ENCODE results near the gene ADAMTS17.
"Not testable (repeated sequence)": the region's sequence is repeated elsewhere in the genome, so short reads cannot be mapped to it uniquely, and the experiment has no call there.

Gene ADAMTS17

GRCh38 chr15:99989095-99989494, 352.7 kb downstream of the ADAMTS17 start:
- no peak for DNase-seq
- H3K27ac Mint-ChIP-seq, result no peak overlapping the region
- no peaks in the 10 kb centered on the region for H3K9me3 Mint-ChIP-seq
- no peaks in the 10 kb centered on the region for H3K4me1 Mint-ChIP-seq (ENCODE audit: low read depth)
- H3K27me3 Mint-ChIP-seq, result no peaks in the 10 kb centered on the region
- peaks cover 29% of the 10 kb centered on the region for H3K36me3 Mint-ChIP-seq (ENCODE audit: low read depth)
- no peak overlapping the region for H3K4me3 Mint-ChIP-seq

GRCh38 chr15:99987701-99988100, 354.1 kb downstream of the ADAMTS17 start:
- Mint-ChIP-seq H3K4me1 (ENCODE audit: low read depth) (peaks cover 5% of the 10 kb centered on the region), H3K27me3 (no peaks in the 10 kb centered on the region), H3K9me3 (no peaks in the 10 kb centered on the region), H3K27ac (no peak overlapping the region), H3K4me3 (no peak overlapping the region), H3K36me3 (ENCODE audit: low read depth) (peaks cover 24% of the 10 kb centered on the region)
- DNase-seq, result no peak

DNA sequence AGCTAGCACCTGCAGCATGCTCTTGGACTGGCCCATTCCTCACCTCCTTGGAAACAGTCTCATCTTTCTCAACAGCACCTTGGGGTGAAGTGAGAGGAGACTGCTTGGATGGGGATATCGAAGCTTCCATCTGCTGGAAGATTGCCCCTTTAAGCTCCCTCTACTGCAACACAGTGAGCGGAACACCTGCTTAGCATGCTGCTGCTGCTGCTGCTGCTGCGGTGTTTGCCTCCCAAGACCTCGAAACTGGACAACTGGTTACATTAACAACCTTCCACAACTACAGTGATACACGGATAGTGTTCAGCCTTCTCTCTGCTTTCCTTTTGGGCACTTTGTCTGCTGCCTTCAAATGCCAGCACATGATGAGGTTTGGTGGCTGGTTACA, 354.7 kb downstream of the ADAMTS17 start:
- H3K27ac Mint-ChIP-seq, result no peak overlapping the region
- DNase-seq, result no peak
- no peaks in the 10 kb centered on the region for H3K27me3 Mint-ChIP-seq
- no peaks in the 10 kb centered on the region for H3K9me3 Mint-ChIP-seq
- no peak overlapping the region for H3K4me3 Mint-ChIP-seq
- H3K36me3 Mint-ChIP-seq (ENCODE audit: low read depth), result peaks cover 20% of the 10 kb centered on the region
- H3K4me1 Mint-ChIP-seq (ENCODE audit: low read depth), result peaks cover 5% of the 10 kb centered on the region

- Mint-ChIP-seq H3K4me1 (ENCODE audit: low read depth) (peaks cover 5% of the 10 kb centered on the region), H3K36me3 (ENCODE audit: low read depth) (peaks cover 14% of the 10 kb centered on the region), H3K27me3 (no peaks in the 10 kb centered on the region), H3K27ac (no peak overlapping the region), H3K4me3 (no peak overlapping the region), H3K9me3 (no peaks in the 10 kb centered on the region)
- DNase-seq, result no peak
These were observed 355.3 kb downstream of the ADAMTS17 start for GRCh38 chr15:99986297-99987118.

GRCh38 chr15:99985878-99986277, 355.9 kb downstream of the ADAMTS17 start:
- Mint-ChIP-seq H3K9me3 (no peaks in the 10 kb centered on the region), H3K4me3 (no peak overlapping the region), H3K27ac (no peak overlapping the region), H3K27me3 (no peaks in the 10 kb centered on the region), H3K4me1 (ENCODE audit: low read depth) (peaks cover 5% of the 10 kb centered on the region), H3K36me3 (ENCODE audit: low read depth) (peaks cover 12% of the 10 kb centered on the region)
- no peak for DNase-seq

- H3K36me3 Mint-ChIP-seq (ENCODE audit: low read depth), result peaks cover 12% of the 10 kb centered on the region
- no peak for DNase-seq
- H3K27me3 Mint-ChIP-seq, result no peaks in the 10 kb centered on the region
- H3K27ac Mint-ChIP-seq, result no peak overlapping the region
- no peaks in the 10 kb centered on the region for H3K9me3 Mint-ChIP-seq
- peaks cover 5% of the 10 kb centered on the region for H3K4me1 Mint-ChIP-seq (ENCODE audit: low read depth)
- H3K4me3 Mint-ChIP-seq, result no peak overlapping the region
These were observed 357.1 kb downstream of the ADAMTS17 start for GRCh38 chr15:99984491-99985243.

- Mint-ChIP-seq H3K9me3 (no peaks in the 10 kb centered on the region), H3K4me3 (no peak overlapping the region), H3K36me3 (ENCODE audit: low read depth) (peaks cover 10% of the 10 kb centered on the region), H3K27me3 (no peaks in the 10 kb centered on the region), H3K4me1 (ENCODE audit: low read depth) (peaks cover 5% of the 10 kb centered on the region), H3K27ac (no peak overlapping the region)
- no peak for DNase-seq
These were observed 357.9 kb downstream of the ADAMTS17 start for GRCh38 chr15:99983886-99984286.

DNA sequence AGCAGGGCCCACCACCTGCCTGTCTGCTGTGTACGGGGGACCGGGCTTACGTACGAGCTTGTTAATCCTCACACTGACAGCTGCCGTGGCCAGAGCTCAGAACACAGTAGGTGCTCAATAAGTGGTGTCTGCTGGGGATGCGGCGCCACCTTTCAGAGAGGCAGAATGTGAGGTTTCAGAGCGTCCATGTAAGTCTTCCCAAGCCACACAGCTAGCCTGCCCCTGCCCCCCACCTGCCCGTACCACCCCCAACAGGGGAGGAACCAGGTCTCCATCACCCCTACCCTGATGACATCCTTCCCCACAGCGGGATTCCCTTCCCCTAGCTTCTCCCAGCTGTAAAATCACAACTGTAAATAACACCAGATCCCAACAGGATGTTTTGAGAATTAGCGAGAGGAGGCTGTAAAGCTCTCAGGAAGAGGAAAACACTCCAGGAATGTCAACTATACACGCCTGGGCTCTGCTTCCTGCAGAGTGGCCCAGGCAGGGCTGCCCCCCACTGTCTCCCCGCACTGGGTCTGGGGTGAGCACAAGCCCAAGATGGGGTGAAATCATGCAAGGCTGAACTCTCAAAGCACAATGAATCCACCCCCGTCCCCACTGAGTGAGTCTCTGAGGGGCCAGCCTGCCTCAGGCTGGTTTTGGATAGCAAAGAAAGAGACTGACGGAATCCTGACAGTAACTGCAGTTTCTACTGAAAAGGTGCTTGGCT, 358.4 kb downstream of the ADAMTS17 start:
- DNase-seq, result no peak
- peaks cover 4% of the 10 kb centered on the region for H3K36me3 Mint-ChIP-seq (ENCODE audit: low read depth)
- H3K27me3 Mint-ChIP-seq, result no peaks in the 10 kb centered on the region
- peaks cover 5% of the 10 kb centered on the region for H3K4me1 Mint-ChIP-seq (ENCODE audit: low read depth)
- H3K9me3 Mint-ChIP-seq, result no peaks in the 10 kb centered on the region
- H3K27ac Mint-ChIP-seq, result no peak overlapping the region
- no peak overlapping the region for H3K4me3 Mint-ChIP-seq

DNA sequence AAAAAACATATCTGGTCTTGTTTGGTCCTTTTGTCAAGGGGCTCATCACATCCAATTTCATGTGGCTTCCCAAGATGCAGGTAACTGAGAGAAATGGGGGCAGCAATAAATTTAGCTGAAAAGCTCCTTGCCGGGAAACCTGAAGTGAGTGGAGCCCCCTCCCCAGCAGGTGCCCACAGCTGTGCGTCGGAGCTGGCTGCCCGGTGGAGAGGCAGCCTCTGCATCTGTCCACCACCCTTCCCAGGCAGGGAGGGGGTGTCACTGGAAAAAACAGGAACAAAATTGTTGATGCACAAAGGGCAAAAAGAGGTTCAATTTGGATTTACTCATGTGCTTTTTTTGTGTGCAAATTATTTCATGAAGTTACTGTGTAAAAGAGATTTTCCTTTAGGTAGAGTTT, 359.1 kb downstream of the ADAMTS17 start:
- H3K36me3 Mint-ChIP-seq (ENCODE audit: low read depth), result no peaks in the 10 kb centered on the region
- H3K4me1 Mint-ChIP-seq (ENCODE audit: low read depth), result peaks cover 5% of the 10 kb centered on the region
- H3K9me3 Mint-ChIP-seq, result no peaks in the 10 kb centered on the region
- H3K27me3 Mint-ChIP-seq, result no peaks in the 10 kb centered on the region
- no peak for DNase-seq
- H3K4me3 Mint-ChIP-seq, result no peak overlapping the region
- no peak overlapping the region for H3K27ac Mint-ChIP-seq

DNA sequence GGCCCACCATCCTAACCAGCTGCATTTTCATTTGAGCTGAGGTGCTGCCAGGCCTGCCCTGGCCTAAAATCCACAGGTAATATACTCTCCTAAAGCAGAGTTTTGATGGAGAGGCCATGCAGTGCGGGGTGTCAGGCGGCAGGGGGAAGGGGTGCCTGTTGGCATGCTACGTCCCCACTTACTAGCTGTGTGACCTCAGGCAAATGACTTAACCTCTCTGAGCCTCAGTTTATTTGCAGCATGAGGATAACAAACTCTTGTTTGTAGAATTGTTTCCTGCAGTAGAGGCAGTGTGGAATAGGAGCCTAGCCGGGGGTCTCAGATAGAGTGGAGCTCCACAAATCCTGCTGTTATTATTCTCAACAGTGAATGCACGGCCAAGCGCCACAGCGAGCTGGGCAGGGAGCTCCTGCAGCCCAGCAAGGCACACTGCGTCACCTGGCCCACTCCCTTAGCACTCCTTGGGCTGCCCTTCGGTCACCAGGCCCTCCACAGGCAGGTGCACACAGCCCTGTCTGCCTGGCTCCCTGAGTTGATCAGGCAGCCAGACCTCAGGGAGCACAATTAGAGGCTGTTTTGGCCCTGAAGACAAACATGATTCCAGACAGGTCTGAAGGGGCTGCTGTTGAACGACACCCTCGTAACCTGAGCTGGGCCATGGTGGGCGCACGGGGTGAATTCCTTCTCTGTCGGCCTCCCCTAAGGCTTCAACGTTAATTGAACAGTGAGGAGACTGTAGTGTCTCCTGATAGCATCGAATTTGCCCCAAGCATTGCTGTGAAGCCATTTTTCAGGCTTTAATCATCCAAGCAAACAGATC, 359.7 kb downstream of the ADAMTS17 start:
- no peak for DNase-seq
- Mint-ChIP-seq H3K27me3 (no peaks in the 10 kb centered on the region), H3K36me3 (ENCODE audit: low read depth) (no peaks in the 10 kb centered on the region), H3K4me1 (ENCODE audit: low read depth) (peaks cover 5% of the 10 kb centered on the region), H3K27ac (no peak overlapping the region), H3K9me3 (no peaks in the 10 kb centered on the region), H3K4me3 (no peak overlapping the region)

GRCh38 chr15:99981191-99981647, 360.6 kb downstream of the ADAMTS17 start:
- H3K4me1 Mint-ChIP-seq (ENCODE audit: low read depth), result peaks cover 5% of the 10 kb centered on the region
- no peak for DNase-seq
- no peak overlapping the region for H3K27ac Mint-ChIP-seq
- H3K4me3 Mint-ChIP-seq, result no peak overlapping the region
- H3K9me3 Mint-ChIP-seq, result no peaks in the 10 kb centered on the region
- no peaks in the 10 kb centered on the region for H3K27me3 Mint-ChIP-seq
- no peaks in the 10 kb centered on the region for H3K36me3 Mint-ChIP-seq (ENCODE audit: low read depth)

DNA sequence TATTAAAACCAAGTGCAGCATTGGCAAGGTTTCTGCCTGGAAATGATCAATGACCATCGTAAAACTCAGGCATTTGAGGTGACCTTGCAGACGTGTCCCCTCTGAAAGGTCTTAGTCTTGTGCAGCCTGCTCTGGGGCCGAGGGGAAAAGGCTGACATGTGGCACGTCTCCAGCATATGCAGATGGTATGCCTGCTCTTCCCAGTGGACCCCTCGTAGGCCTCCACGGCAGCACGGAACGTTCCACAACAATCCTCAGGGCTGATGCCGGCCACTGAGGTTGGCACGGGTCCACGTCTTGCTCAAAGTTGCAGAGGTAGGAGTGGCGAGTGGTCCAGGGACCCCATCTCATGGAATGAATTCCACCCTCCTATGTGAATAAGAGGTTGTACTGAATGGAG, 361.0 kb downstream of the ADAMTS17 start:
- H3K27me3 Mint-ChIP-seq, result no peaks in the 10 kb centered on the region
- H3K4me3 Mint-ChIP-seq, result no peak overlapping the region
- H3K27ac Mint-ChIP-seq, result no peak overlapping the region
- peaks cover 5% of the 10 kb centered on the region for H3K4me1 Mint-ChIP-seq (ENCODE audit: low read depth)
- DNase-seq, result no peak
- H3K9me3 Mint-ChIP-seq, result no peaks in the 10 kb centered on the region
- H3K36me3 Mint-ChIP-seq (ENCODE audit: low read depth), result no peaks in the 10 kb centered on the region

DNA sequence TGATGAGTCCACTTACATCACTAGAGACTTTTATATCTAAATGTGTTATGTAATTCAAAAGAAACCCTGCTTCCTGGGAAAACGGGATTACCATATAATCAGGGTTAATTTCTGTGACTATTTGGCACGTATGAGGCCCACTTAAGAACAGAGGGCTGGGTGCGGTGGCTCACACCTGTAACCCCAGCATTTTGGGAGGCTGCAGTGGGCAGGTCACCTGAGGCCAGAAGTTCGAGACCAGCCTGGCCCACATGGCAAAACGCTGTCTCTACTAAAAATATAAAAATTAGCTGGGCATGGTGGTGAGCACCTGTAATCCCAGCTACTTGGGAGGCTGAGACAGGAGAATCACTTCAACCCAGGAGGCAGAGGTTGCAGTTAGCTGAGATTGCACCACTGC, 361.9 kb downstream of the ADAMTS17 start:
- H3K4me3 Mint-ChIP-seq; H3K36me3 Mint-ChIP-seq (ENCODE audit: low read depth); DNase-seq; H3K4me1 Mint-ChIP-seq (ENCODE audit: low read depth); H3K27me3 Mint-ChIP-seq; H3K9me3 Mint-ChIP-seq; H3K27ac Mint-ChIP-seq: not testable (repeated sequence)

DNA sequence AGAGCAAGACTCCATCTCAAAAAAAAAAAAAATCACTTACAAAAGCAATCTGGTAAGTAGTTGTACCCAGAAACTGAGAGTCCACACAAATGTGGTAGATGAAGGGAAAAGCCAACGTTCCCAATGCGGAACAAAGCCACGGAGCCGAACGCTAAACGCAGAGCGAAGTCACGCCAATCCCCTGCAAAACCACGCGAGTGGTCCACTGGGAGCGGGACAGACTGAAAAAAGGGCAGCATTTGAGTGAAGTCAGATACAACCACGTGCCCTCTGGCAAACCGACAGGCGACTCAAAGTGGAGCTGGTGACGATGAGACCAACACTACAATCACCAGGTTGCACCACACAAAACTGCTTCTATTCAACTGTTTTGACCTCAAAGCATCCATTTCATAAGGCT, 362.4 kb downstream of the ADAMTS17 start:
- Mint-ChIP-seq H3K4me3 (no peak overlapping the region), H3K27ac (no peak overlapping the region), H3K9me3 (no peaks in the 10 kb centered on the region), H3K36me3 (ENCODE audit: low read depth) (no peaks in the 10 kb centered on the region), H3K27me3 (no peaks in the 10 kb centered on the region), H3K4me1 (ENCODE audit: low read depth) (peaks cover 5% of the 10 kb centered on the region)
- no peak for DNase-seq
